Esophagus squamous epithelium (tissue), 5 donors: Measurements from ENCODE around the gene SLC9A1. TPM values are rescaled to one million over a fixed set of nuclear protein-coding genes. Genes with fewer than 3 reads are reported as not detected.

Experiments used
- DNase-seq: peaks from one replicate; lab custom pipeline; 2025; lab: John Stamatoyannopoulos, UW
- H3K27ac ChIP-seq, 4 donors: fragments of 200-600 bp; sonication (generic); one replicate each; pipeline ENCODE4 v1.5.1; 2016 to 2019; ENCODE audit warnings: mild to moderate bottlenecking in 1 of 4
- H3K27me3 ChIP-seq, 4 donors: fragments of 200-600 bp; sonication (generic); 1 replicate in 3 of 4; 2 replicates in 1 of 4; pipeline versions ENCODE4 v1.5.1 to v1.6.0; 2017 to 2021; ENCODE audit warnings: antibody characterized with exemption in 1 of 4
- H3K36me3 ChIP-seq, 3 donors: fragments of 200-600 bp; sonication (generic); one replicate each; pipeline ENCODE4 v1.5.1; 2016 to 2019
- H3K4me1 ChIP-seq, 3 donors: fragments of 200-600 bp; sonication (generic); one replicate each; pipeline ENCODE4 v1.5.1; 2017 to 2019
- H3K4me3 ChIP-seq, 4 donors: fragments of 200-600 bp; sonication (generic); 1 replicate in 3 of 4; 2 replicates in 1 of 4; pipeline ENCODE4 v1.5.1; 2016 to 2019; ENCODE audit warnings: mild to moderate bottlenecking in 2 of 4, moderate library complexity in 1 of 4
- H3K9me3 ChIP-seq, 3 donors: fragments of 200-600 bp; sonication (generic); one replicate each; pipeline ENCODE4 v1.5.1; 2016 to 2019
- POLR2A ChIP-seq, 4 donors: fragments of 450-650 bp; IDR thresholded peaks; one replicate each; pipeline ENCODE4 v1.6.1; 2017; ENCODE audit warnings: antibody characterized with exemption in 4 of 4, mild to moderate bottlenecking in 4 of 4, moderate library complexity in 3 of 4
- WGBS, 2 donors: methylation state at CpG; one replicate each; pipeline ENCODE4 v1.1.5; 2018; 5-methylcytosine and 5-hydroxymethylcytosine counted together
- intact Hi-C: fragments of 100-400 bp; cut with DNase I; formaldehyde crosslinking; loops from one replicate; pipeline ENCODE4 v1.15.0; 2022
- total RNA-seq, 4 donors: library from RNA; depleted of rRNA; stranded (reverse); fragments of >200 nt; gene quantifications; one replicate each; pipeline ENCODE4 v1.1.0, GENCODE V29; 2016
- TF ChIP-seq, protein P1 (sequence below), 6 experiments: fragments of 450-650 bp in 4 of 6; fragments of 200-600 bp in 2 of 6; sonication (generic) in 2 of 6; IDR thresholded peaks; one replicate each; pipeline ENCODE4 v1.5.1; 2016 to 2019; ENCODE audit warnings: antibody characterized with exemption in 6 of 6, mild to moderate bottlenecking in 4 of 6, moderate library complexity in 4 of 6
- donor health status: DM: yes; HTN: yes; CAD: no.

SLC9A1 gene
- total RNA-seq, 4 donors from 2014 or later = 11.4 to 18.8 (median 16.6) TPM

DNA sequence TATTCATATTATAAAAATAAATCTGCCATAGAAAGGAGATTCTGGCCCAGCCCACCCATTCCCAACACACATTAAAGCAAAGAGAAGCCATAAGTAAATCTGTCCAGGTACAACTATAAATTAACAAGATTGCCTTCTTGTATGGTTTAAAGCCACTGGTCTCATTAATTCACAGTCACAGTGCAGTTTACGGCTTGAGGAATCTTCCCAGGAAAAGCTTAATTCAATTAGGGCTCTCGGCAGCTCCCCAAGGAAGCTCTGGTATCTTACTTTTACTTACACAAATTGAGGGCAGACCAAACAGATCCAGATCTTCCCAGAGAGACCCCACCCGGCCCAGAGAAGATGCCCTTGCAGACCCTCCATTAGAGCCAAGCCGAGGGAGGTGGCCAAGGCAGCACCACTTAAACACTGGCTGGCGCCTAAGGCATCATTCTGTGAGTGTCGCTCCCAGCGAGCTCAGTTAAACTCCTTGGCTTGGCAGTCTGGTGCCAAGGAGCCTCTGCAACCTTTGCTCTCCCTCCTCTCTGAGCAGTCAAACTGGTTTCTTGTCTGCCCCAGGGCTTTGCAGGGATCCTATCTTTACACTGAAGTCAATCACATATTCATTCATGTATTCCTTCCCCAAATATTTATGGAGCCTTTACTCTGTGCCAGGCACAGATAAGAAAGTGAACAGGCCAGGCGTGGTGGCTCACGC is 10.7 kb downstream of the SLC9A1 start:
- Histone ChIP-seq H3K4me3 (no peak overlapping the region), H3K9me3 (no peaks in the 10 kb centered on the region), H3K27ac (peak overlapping the region; percentile 47 to 81 (median 72)), H3K36me3 (no peaks in the 10 kb centered on the region), H3K27me3 (no peaks in the 10 kb centered on the region), H3K4me1 (peaks cover 37 to 91% (median 55%) of the 10 kb centered on the region in 3 donors)
- WGBS, 2 donors = 39 to 57% methylated on average over 9 of the region's 9 CpGs
- TF ChIP-seq, protein P1, sequence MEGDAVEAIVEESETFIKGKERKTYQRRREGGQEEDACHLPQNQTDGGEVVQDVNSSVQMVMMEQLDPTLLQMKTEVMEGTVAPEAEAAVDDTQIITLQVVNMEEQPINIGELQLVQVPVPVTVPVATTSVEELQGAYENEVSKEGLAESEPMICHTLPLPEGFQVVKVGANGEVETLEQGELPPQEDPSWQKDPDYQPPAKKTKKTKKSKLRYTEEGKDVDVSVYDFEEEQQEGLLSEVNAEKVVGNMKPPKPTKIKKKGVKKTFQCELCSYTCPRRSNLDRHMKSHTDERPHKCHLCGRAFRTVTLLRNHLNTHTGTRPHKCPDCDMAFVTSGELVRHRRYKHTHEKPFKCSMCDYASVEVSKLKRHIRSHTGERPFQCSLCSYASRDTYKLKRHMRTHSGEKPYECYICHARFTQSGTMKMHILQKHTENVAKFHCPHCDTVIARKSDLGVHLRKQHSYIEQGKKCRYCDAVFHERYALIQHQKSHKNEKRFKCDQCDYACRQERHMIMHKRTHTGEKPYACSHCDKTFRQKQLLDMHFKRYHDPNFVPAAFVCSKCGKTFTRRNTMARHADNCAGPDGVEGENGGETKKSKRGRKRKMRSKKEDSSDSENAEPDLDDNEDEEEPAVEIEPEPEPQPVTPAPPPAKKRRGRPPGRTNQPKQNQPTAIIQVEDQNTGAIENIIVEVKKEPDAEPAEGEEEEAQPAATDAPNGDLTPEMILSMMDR (IDR thresholded peaks at IDR 0.05) = no peak
- TF ChIP-seq POLR2A (IDR thresholded peaks at IDR 0.05) = no peak
- no peak for DNase-seq
- intact Hi-C loops = no loop called here

DNA sequence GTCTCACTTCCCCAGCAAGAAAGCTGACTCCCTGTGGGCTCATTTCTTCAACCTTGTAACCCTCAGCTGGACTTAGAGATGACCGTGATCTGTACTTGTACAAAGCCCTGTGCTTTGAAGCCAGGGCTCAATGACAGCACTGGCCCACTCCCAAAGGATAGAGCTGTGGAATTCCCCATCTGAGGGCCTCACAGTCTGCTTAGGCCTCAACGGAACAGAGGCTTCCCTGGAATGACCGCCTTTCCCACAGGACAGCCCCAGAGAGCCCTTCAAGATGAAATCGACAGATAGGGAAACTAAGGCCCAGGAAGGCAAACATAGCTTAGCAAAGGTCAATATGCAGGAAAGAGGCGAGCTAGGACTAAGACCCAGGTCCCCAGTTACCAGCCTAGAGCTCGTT is 11.5 kb downstream of the SLC9A1 start:
- Histone ChIP-seq H3K4me3 (no peak overlapping the region), H3K27ac (peak overlapping the region in 3 of 4 donors; percentile 18 to 81 (median 76)), H3K27me3 (no peaks in the 10 kb centered on the region), H3K36me3 (no peaks in the 10 kb centered on the region), H3K9me3 (no peaks in the 10 kb centered on the region), H3K4me1 (peaks cover 41 to 91% (median 63%) of the 10 kb centered on the region in 3 donors)
- no peak for DNase-seq
- intact Hi-C loops = no loop called here
- TF ChIP-seq, protein P1 (IDR thresholded peaks at IDR 0.05) = no peak
- TF ChIP-seq POLR2A (IDR thresholded peaks at IDR 0.05) = no peak
- 57 to 62% methylated on average over 4 to 5 of the region's 6 CpGs for WGBS, 2 donors

DNA sequence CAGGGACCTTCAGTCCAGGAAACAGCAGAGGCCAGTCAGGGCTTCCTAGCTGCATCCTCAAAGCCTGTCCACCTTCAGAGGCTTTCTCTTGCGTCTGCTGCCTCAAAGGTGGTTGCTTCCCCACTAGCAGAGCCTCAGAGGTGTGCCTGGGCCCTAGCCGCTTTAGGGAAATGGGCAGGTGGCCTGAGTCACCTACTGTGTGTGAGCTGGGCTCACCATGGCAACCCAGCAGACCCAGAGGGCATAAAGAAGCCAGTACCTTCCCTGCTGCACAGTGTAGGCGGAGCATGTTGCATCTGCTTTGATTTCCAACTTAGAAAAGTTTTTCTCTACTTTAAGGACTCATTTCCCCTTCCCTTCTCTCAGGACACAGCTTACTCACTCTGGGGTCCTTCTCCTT is 12.5 kb downstream of the SLC9A1 start:
- no peak overlapping the region for H3K4me3 ChIP-seq
- no peaks in the 10 kb centered on the region for H3K36me3 ChIP-seq
- 30 to 55% methylated on average over 2 of the region's 3 CpGs for WGBS, 2 donors
- TF ChIP-seq POLR2A (IDR thresholded peaks at IDR 0.05) = no peak
- TF ChIP-seq, protein P1 (IDR thresholded peaks at IDR 0.05) = no peak
- intact Hi-C loops = no loop called here
- H3K9me3 ChIP-seq = no peaks in the 10 kb centered on the region
- peak overlapping the region in 3 of 4 donors; percentile 7 to 81 (median 76) for H3K27ac ChIP-seq
- no peaks in the 10 kb centered on the region for H3K27me3 ChIP-seq
- no peak for DNase-seq
- H3K4me1 ChIP-seq = peaks cover 51 to 93% (median 72%) of the 10 kb centered on the region in 3 donors

DNA sequence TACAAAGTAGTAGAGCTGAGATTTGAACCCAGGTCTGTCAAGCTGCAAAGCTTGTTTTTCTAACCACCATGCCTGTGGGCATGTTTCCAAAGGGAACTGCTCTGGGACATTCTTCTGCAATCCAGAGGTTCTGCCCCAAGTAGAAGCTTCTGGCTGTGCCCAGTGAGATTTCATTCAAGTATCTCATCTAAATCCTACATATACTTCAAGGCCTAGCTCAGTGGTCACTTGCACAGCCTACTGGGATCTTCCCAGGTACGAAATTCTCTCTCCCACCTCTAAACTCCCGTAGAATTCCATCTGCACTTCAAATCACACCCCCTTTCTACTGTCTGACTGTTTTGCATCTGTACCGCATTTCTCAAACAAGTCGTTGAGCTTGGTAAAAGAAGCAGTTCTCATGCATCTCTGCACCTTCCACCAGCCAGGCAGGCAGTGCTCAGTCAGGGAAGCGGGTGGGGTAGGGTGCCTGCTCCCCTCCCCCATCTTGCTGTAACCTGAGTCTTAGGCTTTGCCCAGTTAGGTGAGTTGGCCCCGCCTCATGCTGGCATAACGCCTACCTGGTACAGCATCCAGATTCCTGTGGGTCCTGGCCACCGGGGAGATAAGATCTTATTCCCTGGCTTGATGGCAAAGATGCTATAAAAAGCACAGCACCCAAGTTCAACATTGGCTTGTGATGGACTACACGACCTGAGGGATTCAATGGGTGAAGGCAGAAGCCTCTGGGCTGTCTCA is 13.5 kb downstream of the SLC9A1 start:
- WGBS, 2 donors = 60 to 68% methylated on average over 5 to 7 of the region's 9 CpGs
- Histone ChIP-seq H3K36me3 (no peaks in the 10 kb centered on the region), H3K27me3 (no peaks in the 10 kb centered on the region), H3K27ac (peak overlapping the region in 2 of 4 donors; percentile 76 to 81), H3K9me3 (no peaks in the 10 kb centered on the region), H3K4me3 (no peak overlapping the region), H3K4me1 (peaks cover 61 to 99% (median 81%) of the 10 kb centered on the region in 3 donors)
- DNase-seq = no peak
- intact Hi-C loops = no loop called here
- no peak for TF ChIP-seq POLR2A (IDR thresholded peaks at IDR 0.05)
- TF ChIP-seq, protein P1 (IDR thresholded peaks at IDR 0.05) = no peak

DNA sequence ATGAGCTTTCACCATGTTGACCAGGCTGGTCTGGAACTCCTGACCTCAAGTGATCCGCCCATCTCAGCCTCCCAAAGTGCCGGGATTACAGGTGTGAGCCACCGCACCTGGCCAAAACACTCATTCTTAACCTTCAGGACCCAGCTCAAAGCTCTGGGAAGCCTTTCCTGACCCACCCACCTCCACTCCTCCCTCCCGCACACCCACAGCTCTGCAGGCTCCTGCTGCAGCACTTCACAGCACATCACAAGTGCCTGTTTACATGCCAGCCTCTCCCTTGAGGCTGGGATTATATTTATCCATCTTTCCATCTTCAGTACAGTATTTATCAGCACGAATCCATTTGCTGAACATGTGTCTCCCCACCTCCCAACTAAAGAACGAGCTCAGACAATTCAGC is 14.9 kb downstream of the SLC9A1 start:
- H3K9me3 ChIP-seq = no peaks in the 10 kb centered on the region
- DNase-seq = no peak
- 87 to 90% methylated on average over 4 to 6 of the region's 6 CpGs for WGBS, 2 donors
- intact Hi-C loops = no loop called here
- no peaks in the 10 kb centered on the region for H3K36me3 ChIP-seq
- TF ChIP-seq POLR2A (IDR thresholded peaks at IDR 0.05) = no peak
- TF ChIP-seq, protein P1 (IDR thresholded peaks at IDR 0.05) = no peak
- H3K27ac ChIP-seq = no peak overlapping the region
- H3K4me1 ChIP-seq = peaks cover 56 to 94% (median 72%) of the 10 kb centered on the region in 3 donors
- H3K27me3 ChIP-seq = no peaks in the 10 kb centered on the region
- H3K4me3 ChIP-seq = no peak overlapping the region
